HG03354 (cell line): ENCODE data around the gene BRD7.

ENCODE experiments used
- ATAC-seq: cut with Tn5 transposase; IDR thresholded peaks from one replicate; pipeline ENCODE4 v1.9.1; 2021; ENCODE audit warnings: mild to moderate bottlenecking; ENCODE audit not compliant: unreplicated experiment, poor library complexity, severe bottlenecking

The BRD7 gene

DNA sequence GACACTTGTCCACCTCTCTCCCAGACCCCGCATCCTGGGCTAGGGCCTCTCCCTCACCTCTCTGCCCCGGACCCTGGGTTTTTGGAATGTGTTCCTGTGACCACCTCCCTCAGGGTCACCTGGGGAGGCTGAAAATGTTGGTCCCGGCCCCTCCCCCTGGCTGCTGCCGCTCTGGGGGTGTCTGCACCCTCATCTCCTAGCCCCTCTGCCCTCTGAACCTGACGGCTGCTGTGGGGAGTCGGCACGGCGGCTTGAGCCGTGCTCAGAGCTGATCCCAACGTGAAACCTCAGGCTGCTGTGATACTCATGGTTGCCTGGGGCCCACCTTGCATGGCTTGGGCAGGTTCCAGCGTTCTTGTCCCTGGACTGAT lies 59.6 kb downstream of the BRD7 start:
- ATAC-seq: no peak

GRCh38 chr16:50308237-50308965 lies 60.4 kb downstream of the BRD7 start:
- ATAC-seq: no peak

GRCh38 chr16:50306287-50306686 lies 62.5 kb downstream of the BRD7 start:
- ATAC-seq: no peak

- no peak for ATAC-seq
Observed at GRCh38 chr16:50305441-50306061, 63.2 kb downstream of the BRD7 start.

GRCh38 chr16:50304467-50305440 lies 64.0 kb downstream of the BRD7 start:
- ATAC-seq: no peak

DNA sequence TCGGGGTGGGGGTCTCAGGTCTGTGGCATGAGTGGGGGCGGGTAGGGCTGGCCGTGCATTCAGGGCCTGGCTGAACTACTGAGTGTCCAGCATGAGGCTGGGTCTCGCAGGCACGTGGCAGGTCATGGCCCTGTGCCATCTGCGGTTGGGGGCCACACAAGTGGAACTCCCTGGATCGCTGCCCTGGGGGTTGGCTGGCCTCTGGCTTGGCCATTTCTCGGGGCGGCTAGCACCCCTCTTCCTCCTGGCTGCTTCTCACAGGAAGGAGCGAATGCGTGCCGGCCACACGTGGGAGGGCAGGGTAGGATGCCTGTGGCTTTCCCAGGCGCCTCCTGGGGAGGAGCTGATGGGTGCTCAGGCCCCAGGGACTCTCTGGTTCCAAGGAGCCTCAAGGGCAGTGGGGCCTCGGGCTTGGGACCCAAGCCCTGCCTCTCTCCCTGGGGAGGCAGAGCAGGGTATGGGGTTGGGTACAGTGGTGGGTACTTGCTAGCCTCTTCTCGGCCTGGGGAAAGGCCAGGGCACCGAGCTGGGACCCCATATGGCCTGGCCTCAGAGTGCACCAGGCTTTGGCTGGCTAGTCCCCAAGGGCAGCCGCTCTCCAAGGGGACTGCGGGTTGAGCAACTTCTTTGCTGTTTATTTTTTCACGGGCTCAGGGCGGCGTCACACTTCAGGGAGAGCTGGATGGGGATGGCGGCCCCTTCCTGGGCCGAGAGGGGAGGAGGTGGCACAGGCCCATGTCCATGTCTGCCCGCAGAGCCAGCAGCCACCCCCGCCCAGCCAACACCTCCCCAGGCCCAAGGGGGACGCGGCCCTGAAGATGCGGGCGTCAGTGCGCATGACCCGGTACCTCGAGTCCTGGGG lies 65.0 kb downstream of the BRD7 start:
- no peak for ATAC-seq

- no peak for ATAC-seq
Observed at GRCh38 chr16:50303041-50303604, 65.7 kb downstream of the BRD7 start.

DNA sequence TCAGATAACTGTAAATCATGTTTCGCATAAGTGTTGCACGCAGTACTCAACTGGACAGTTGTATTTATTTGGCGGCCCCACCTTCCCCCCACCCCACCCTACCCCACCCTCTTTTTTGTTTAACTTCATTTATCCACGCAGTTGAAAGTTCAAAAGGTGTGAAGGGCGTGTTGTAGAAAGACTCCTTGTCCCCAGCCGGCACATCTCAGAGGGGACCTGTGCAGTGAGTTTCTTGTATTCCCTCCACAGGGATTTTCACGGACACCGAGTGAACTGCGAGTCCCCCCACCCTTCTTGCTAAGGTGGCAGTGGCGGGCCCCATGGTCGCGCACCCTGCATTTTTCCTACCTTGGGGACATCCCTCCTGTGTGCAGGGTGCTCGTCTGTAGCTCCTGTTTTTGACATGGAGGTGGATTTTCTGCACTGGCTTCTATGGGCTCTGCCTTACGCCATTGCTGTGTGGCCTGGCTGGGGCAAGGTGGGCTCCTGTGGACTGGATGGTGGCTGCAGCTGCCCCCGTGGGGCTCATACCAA lies 66.2 kb downstream of the BRD7 start:
- ATAC-seq: no peak

DNA sequence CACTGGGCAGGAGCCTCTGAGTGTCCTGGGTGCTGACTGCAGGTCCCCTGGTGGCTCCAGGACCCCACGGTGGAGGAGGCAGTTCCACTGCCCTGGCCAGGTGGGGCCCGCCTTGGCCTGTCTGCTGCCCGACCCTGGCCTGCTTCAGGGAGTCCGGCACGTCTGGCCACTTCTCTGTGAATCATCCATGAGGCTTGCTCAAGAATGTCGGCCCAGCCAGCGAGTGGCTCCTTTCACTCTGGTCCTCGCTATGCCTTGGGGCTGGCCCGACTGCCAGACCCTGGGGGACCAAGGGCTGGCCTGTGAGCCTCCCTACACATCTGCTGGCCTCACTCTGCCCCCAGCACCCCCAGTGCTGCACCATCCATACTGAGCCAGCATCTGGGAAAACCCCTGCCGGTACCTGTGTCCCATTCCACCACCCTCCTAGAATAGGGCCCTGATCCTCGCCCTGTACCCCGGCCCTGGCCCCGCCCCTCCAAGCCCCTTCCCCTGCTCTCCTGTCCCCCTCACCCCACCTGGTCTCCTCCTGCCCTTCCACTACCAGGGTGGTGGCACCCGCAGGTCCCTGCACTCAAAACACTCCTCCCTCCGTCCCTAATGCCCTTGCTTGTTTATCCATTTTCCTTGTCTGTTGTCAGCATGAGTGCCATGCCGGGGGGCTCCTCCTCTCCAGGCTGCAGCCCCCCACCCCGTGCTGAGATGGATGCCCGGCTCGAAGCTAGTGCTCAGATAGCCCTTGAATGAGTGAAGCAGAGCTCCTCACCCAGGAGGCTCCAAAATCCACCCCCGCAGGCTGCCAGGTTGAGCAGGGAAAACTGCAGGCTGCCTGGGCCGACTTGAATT lies 66.9 kb downstream of the BRD7 start:
- ATAC-seq: no peak

- no peak for ATAC-seq
Observed at GRCh38 chr16:50300942-50301625, 67.7 kb downstream of the BRD7 start.

DNA sequence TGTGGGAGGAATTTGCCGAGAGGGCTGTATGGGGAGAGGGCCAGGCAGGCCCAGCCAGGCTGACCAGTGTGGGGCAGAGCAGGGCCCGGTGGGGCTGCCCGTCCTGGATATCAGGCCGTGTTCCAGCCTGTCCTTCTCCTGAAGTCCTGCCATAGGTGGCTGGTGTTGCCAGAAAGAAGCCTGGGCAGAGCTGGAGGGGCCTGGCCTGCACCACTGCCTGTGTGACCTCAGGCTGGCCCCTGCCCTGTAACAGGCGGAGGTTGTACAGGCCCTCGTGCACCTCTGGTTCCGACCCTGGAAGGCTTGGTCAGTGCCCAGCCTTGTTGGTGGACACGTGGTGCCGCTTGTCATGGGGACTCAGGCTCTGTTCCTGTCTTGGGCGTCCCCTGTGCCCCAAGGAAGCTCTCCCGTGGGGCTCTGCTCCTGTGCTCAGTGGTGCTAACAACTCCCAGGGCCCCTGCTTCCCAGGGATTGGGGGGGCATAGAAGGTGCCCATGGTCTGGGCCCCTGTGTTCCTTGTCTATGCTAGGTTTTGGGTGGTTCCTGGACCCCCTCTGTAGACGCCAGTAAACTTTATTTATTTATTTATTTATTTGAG lies 69.2 kb downstream of the BRD7 start:
- no peak for ATAC-seq

GRCh38 chr16:50298591-50299507 lies 69.9 kb downstream of the BRD7 start:
- ATAC-seq: no peak

DNA sequence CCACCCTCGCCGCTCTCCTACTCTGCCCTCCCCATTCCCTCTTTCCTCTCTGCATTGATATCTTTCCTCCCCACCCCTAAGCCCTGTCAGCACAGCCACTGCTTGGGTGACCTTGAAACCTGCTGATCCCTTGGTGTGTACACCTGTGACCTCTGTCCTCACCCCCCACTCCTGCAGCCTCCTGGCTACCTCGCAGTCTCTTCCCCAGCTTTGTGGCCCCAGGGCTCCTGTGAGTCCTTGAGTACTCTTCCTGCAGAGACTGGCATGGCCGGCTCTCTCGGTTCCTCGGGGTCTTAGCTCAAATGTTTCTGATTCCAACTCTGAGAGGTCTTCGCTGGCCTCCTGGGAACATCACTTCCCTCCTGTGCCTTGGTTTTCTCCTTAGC lies 70.7 kb downstream of the BRD7 start:
- no peak for ATAC-seq

DNA sequence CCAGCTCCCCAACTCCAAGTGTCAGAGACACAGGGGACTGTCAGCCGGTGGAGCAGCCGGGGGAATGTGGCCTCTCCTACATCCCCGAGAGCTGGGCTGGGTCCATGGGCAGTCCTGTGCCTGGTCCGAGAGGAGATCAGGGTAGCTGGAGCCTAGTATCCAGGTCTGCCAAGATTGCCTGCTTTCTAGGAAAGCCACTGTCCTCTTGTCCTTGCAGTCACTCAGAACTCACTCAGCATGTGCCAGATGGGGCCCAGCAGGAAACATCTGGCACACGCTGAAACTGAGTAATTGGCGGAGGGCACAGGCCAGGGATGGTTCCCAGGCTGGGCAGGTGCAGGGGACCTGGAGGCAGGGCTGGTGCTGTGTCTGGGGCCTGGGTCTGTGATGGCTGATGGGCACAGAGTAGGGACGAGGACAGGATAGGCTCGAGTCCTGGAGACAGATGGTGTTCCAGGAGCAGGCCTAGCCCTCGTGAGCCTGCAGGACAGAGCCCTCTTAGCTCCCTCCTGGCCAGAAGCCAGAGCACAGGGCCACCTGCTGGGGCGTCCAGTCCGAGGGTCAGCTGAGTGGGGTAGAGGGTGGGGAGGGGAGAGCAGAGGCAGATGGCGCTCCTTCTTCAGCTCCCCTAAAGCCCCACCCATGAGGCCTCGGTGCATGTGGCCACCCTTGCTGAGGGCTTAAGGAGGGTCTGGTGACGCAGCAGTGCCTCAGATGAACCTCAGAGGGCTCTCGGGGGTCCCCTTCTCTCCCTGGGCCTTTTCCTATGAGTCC lies 71.3 kb downstream of the BRD7 start:
- ATAC-seq: no peak

DNA sequence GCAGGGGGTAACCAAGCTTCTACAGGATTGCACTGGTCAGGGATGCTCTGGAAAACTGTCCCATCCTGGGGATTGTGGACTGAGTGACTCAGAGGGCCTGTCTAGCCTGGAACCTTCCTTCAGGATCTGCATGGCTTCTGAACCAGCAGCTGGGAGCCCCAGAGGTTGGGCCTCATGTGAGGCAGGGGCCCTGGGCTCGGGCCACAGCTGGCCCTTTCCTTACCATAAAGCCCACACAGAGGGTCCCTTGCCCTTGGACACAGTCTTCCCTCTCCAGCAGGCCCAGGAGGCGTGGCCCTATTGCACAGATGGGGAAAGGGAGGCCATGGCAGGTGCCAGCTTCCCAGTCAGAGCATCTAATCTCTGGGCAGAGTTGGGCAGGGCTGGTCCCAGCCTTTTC lies 72.0 kb downstream of the BRD7 start:
- no peak for ATAC-seq
